ENCODE results near the gene GDF3. TPM values are rescaled to one million over a fixed set of nuclear protein-coding genes. Genes with fewer than 3 reads are reported as not detected.
A peak's percentile ranks its signal among the peaks of the same experiment; 100 is the strongest.

The GDF3 gene
- total RNA-seq, 1 donor from 2014 or later, result 77.7 TPM

GRCh38 chr12:7709969-7710675 lies 14.5 kb upstream of the GDF3 start:
- Mint-ChIP-seq H3K27ac (ENCODE audit: unreplicated experiment) (no peak overlapping the region), H3K4me1 (ENCODE audit: unreplicated experiment) (peaks cover 3% of the 10 kb centered on the region), H3K36me3 (ENCODE audit: low read depth, unreplicated experiment) (no peaks in the 10 kb centered on the region), H3K9me3 (ENCODE audit: unreplicated experiment) (no peaks in the 10 kb centered on the region), H3K27me3 (ENCODE audit: unreplicated experiment) (peaks cover 1% of the 10 kb centered on the region), H3K4me3 (ENCODE audit: unreplicated experiment) (no peak overlapping the region)
- TF ChIP-seq CTCF (IDR thresholded peaks at IDR 0.05; ENCODE audit: unreplicated experiment), result no peak
- no peak for DNase-seq (ENCODE audit: low spot score)

GRCh38 chr12:7705846-7706245 lies 10.3 kb upstream of the GDF3 start:
- H3K27me3 Mint-ChIP-seq (ENCODE audit: unreplicated experiment), result peaks cover 1% of the 10 kb centered on the region
- H3K9me3 Mint-ChIP-seq (ENCODE audit: unreplicated experiment), result no peaks in the 10 kb centered on the region
- H3K4me1 Mint-ChIP-seq (ENCODE audit: unreplicated experiment), result peaks cover 3% of the 10 kb centered on the region

GRCh38 chr12:7695237-7695560 lies 376 bp downstream of the GDF3 start:
- no peak for DNase-seq (ENCODE audit: low spot score)
- Mint-ChIP-seq H3K36me3 (ENCODE audit: low read depth, unreplicated experiment) (peaks cover 7% of the 10 kb centered on the region), H3K27me3 (ENCODE audit: unreplicated experiment) (peaks cover 10% of the 10 kb centered on the region), H3K9me3 (ENCODE audit: unreplicated experiment) (no peaks in the 10 kb centered on the region), H3K27ac (ENCODE audit: unreplicated experiment) (peak overlapping the region; percentile 92), H3K4me3 (ENCODE audit: unreplicated experiment) (peak overlapping the region; percentile 57), H3K4me1 (ENCODE audit: unreplicated experiment) (peaks cover 34% of the 10 kb centered on the region)
- no peak for TF ChIP-seq CTCF (IDR thresholded peaks at IDR 0.05; ENCODE audit: unreplicated experiment)

More at GRCh38 chr12:7705846-7706245, 10.3 kb upstream of the GDF3 start:
- no peaks in the 10 kb centered on the region for H3K36me3 Mint-ChIP-seq (ENCODE audit: low read depth, unreplicated experiment)
- no peak overlapping the region for H3K27ac Mint-ChIP-seq (ENCODE audit: unreplicated experiment)
- no peak overlapping the region for H3K4me3 Mint-ChIP-seq (ENCODE audit: unreplicated experiment)
- no peak for DNase-seq (ENCODE audit: low spot score)
- TF ChIP-seq CTCF (IDR thresholded peaks at IDR 0.05; ENCODE audit: unreplicated experiment), result no peak

GRCh38 chr12:7694556-7695236 lies 879 bp downstream of the GDF3 start:
- H3K9me3 Mint-ChIP-seq (ENCODE audit: unreplicated experiment), result no peaks in the 10 kb centered on the region
- H3K4me1 Mint-ChIP-seq (ENCODE audit: unreplicated experiment), result peaks cover 34% of the 10 kb centered on the region
- H3K4me3 Mint-ChIP-seq (ENCODE audit: unreplicated experiment), result peak overlapping the region; percentile 57
- no peak for DNase-seq (ENCODE audit: low spot score)
- H3K27me3 Mint-ChIP-seq (ENCODE audit: unreplicated experiment), result peaks cover 10% of the 10 kb centered on the region
- H3K36me3 Mint-ChIP-seq (ENCODE audit: low read depth, unreplicated experiment), result peaks cover 11% of the 10 kb centered on the region
- H3K27ac Mint-ChIP-seq (ENCODE audit: unreplicated experiment), result peak overlapping the region; percentile 92
- TF ChIP-seq CTCF (IDR thresholded peaks at IDR 0.05; ENCODE audit: unreplicated experiment), result no peak

- peaks cover 10% of the 10 kb centered on the region for H3K27me3 Mint-ChIP-seq (ENCODE audit: unreplicated experiment)
- peak overlapping the region; percentile 97 for H3K27ac Mint-ChIP-seq (ENCODE audit: unreplicated experiment)
- no peak for TF ChIP-seq CTCF (IDR thresholded peaks at IDR 0.05; ENCODE audit: unreplicated experiment)
- DNase-seq (ENCODE audit: low spot score), result no peak
- peaks cover 16% of the 10 kb centered on the region for H3K36me3 Mint-ChIP-seq (ENCODE audit: low read depth, unreplicated experiment)
- peak overlapping the region; percentile 85 for H3K4me3 Mint-ChIP-seq (ENCODE audit: unreplicated experiment)
- no peaks in the 10 kb centered on the region for H3K9me3 Mint-ChIP-seq (ENCODE audit: unreplicated experiment)
- peaks cover 34% of the 10 kb centered on the region for H3K4me1 Mint-ChIP-seq (ENCODE audit: unreplicated experiment)
These were observed 1.8 kb downstream of the GDF3 start for GRCh38 chr12:7693793-7694192.
